Measurements from ENCODE around the gene CLBA1. TPM values are rescaled to one million over a fixed set of nuclear protein-coding genes. Genes with fewer than 3 reads are reported as not detected.

Gene CLBA1
- total RNA-seq, 1 experiment from 2014 or later, result 19.2 TPM

DNA sequence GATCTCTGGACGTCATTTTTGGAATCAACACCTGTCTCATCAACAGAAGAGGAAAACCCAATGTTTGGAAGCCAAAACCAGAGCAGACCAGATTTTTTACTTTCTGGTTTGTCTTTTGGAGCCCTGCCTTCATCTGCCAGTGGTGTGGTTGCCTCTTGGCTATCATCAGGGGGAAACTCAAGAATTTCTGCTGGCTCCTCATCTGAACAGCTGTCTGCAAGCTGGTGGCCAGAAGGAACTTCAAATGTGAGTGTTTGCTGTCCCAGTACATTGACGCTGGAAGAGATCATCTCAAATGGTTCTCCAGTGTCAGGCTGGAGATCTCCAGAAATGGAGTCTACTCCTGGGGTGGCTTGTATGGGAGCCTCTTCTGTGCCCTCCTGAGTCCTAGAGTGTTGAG is 47.2 kb upstream of the CLBA1 start:
- TF ChIP-seq EZH2phosphoT487 (IDR thresholded peaks at IDR 0.05; ENCODE audit: borderline replicate concordance, low read length) (no peak), EZH2 (IDR thresholded peaks at IDR 0.05; ENCODE audit: low read length, unreplicated experiment) (no peak)
- TF ChIP-seq, protein P1, sequence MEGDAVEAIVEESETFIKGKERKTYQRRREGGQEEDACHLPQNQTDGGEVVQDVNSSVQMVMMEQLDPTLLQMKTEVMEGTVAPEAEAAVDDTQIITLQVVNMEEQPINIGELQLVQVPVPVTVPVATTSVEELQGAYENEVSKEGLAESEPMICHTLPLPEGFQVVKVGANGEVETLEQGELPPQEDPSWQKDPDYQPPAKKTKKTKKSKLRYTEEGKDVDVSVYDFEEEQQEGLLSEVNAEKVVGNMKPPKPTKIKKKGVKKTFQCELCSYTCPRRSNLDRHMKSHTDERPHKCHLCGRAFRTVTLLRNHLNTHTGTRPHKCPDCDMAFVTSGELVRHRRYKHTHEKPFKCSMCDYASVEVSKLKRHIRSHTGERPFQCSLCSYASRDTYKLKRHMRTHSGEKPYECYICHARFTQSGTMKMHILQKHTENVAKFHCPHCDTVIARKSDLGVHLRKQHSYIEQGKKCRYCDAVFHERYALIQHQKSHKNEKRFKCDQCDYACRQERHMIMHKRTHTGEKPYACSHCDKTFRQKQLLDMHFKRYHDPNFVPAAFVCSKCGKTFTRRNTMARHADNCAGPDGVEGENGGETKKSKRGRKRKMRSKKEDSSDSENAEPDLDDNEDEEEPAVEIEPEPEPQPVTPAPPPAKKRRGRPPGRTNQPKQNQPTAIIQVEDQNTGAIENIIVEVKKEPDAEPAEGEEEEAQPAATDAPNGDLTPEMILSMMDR (conservative IDR thresholded peaks at IDR 0.05; ENCODE audit: low read depth, low read length), result no peak
- H2AFZ ChIP-seq (ENCODE audit: low read length), result no peak overlapping the region
- no TSS peak for BruUV-seq (replicated peaks)
- H3K9me2 ChIP-seq (replicated peaks; ENCODE audit: low read length), result no peaks in the 10 kb centered on the region
- H3F3A ChIP-seq (ENCODE audit: low read length, unreplicated experiment), result no peaks in the 10 kb centered on the region
- H3K79me2 ChIP-seq (ENCODE audit: low read length), result no peaks in the 10 kb centered on the region
- ChIA-PET CTCF (no interaction called here), POLR2A (ENCODE audit: unreplicated experiment) (no interaction called here)
- H3K9me3 ChIP-seq (ENCODE audit: low read length), result no peaks in the 10 kb centered on the region
- no peak overlapping the region for H3K4me3 ChIP-seq (ENCODE audit: low read length)
- H4K20me1 ChIP-seq (ENCODE audit: low read length), result no peaks in the 10 kb centered on the region
- H3K27ac ChIP-seq (ENCODE audit: low read length), result no peak overlapping the region
- ATAC-seq, result no peak
- no peaks in the 10 kb centered on the region for H3K27me3 ChIP-seq (ENCODE audit: low read length)
- no peak overlapping the region for H3K4me2 ChIP-seq (ENCODE audit: low read length)
- no peaks in the 10 kb centered on the region for H3K36me3 ChIP-seq (ENCODE audit: low read depth, low read length)
- H3K4me1 ChIP-seq (ENCODE audit: insufficient read depth, low read length), result no peaks in the 10 kb centered on the region
- H3K9ac ChIP-seq (ENCODE audit: low read length), result no peak overlapping the region
- intact Hi-C loops (cut with micrococcal nuclease), result no loop called here
- DNase-seq, result no peak

DNA sequence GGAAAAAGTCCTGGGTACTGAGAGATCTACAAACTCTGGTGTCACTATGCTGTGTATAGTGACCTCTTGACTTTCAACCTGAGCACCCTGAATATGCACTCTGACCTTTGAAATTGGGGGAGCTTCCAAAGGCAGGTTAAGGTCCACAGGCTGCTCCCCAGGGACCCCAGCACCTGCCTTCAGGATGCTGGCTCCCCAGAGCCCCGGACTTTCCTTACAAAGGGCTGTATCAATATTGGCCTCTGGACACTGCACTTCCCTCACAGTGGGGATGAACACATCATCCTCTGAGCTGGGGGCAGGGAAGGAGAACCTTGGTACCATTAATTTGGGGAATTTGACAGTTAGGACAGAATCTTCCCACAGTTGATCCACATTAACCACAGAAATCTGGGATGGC is 46.6 kb upstream of the CLBA1 start:
- Histone ChIP-seq H3K79me2 (ENCODE audit: low read length) (no peaks in the 10 kb centered on the region), H4K20me1 (ENCODE audit: low read length) (no peaks in the 10 kb centered on the region), H3K4me2 (ENCODE audit: low read length) (no peak overlapping the region), H3K27me3 (ENCODE audit: low read length) (no peaks in the 10 kb centered on the region), H3K9me3 (ENCODE audit: low read length) (no peaks in the 10 kb centered on the region), H3K4me1 (ENCODE audit: insufficient read depth, low read length) (no peaks in the 10 kb centered on the region), H3K4me3 (ENCODE audit: low read length) (no peak overlapping the region), H3K9ac (ENCODE audit: low read length) (no peak overlapping the region), H2AFZ (ENCODE audit: low read length) (no peak overlapping the region), H3K36me3 (ENCODE audit: low read depth, low read length) (no peaks in the 10 kb centered on the region), H3F3A (ENCODE audit: low read length, unreplicated experiment) (no peaks in the 10 kb centered on the region), H3K27ac (ENCODE audit: low read length) (no peak overlapping the region), H3K9me2 (replicated peaks; ENCODE audit: low read length) (no peaks in the 10 kb centered on the region)
- POLR2A ChIA-PET (ENCODE audit: unreplicated experiment), result no interaction called here
- CTCF ChIA-PET, result no interaction called here
- DNase-seq (no peak), ATAC-seq (no peak)
- TF ChIP-seq EZH2 (IDR thresholded peaks at IDR 0.05; ENCODE audit: low read length, unreplicated experiment) (no peak), EZH2phosphoT487 (IDR thresholded peaks at IDR 0.05; ENCODE audit: borderline replicate concordance, low read length) (no peak)
- TF ChIP-seq, protein P1 (conservative IDR thresholded peaks at IDR 0.05; ENCODE audit: low read depth, low read length), result no peak
- BruUV-seq (replicated peaks), result no TSS peak
- intact Hi-C loops (cut with micrococcal nuclease), result no loop called here

- Histone ChIP-seq H3F3A (ENCODE audit: low read length, unreplicated experiment) (no peaks in the 10 kb centered on the region), H3K79me2 (ENCODE audit: low read length) (no peaks in the 10 kb centered on the region), H3K36me3 (ENCODE audit: low read depth, low read length) (no peaks in the 10 kb centered on the region), H3K4me1 (ENCODE audit: insufficient read depth, low read length) (no peaks in the 10 kb centered on the region), H3K9me3 (ENCODE audit: low read length) (no peaks in the 10 kb centered on the region), H3K27me3 (ENCODE audit: low read length) (no peaks in the 10 kb centered on the region), H3K4me2 (ENCODE audit: low read length) (no peak overlapping the region), H2AFZ (ENCODE audit: low read length) (no peak overlapping the region), H3K4me3 (ENCODE audit: low read length) (no peak overlapping the region), H3K9me2 (replicated peaks; ENCODE audit: low read length) (no peaks in the 10 kb centered on the region), H4K20me1 (ENCODE audit: low read length) (no peaks in the 10 kb centered on the region), H3K9ac (ENCODE audit: low read length) (no peak overlapping the region), H3K27ac (ENCODE audit: low read length) (no peak overlapping the region)
- DNase-seq (no peak), ATAC-seq (no peak)
- ChIA-PET POLR2A (ENCODE audit: unreplicated experiment) (no interaction called here), CTCF (no interaction called here)
- intact Hi-C loops (cut with micrococcal nuclease), result no loop called here
- TF ChIP-seq, protein P1 (conservative IDR thresholded peaks at IDR 0.05; ENCODE audit: low read depth, low read length), result no peak
- no peak for TF ChIP-seq EZH2 (IDR thresholded peaks at IDR 0.05; ENCODE audit: low read length, unreplicated experiment)
- no peak for TF ChIP-seq EZH2phosphoT487 (IDR thresholded peaks at IDR 0.05; ENCODE audit: borderline replicate concordance, low read length)
- BruUV-seq (replicated peaks), result no TSS peak
Measured at GRCh38 chr14:104939666-104940410, 45.8 kb upstream of the CLBA1 start.

Measured in PC-3 (cell line).